NCI-H2171 (cell line): ENCODE data around the gene RHOG.
"Not testable (repeated sequence)": the region's sequence is repeated elsewhere in the genome, so short reads cannot be mapped to it uniquely, and the experiment has no call there.

ENCODE experiments used
- DNase-seq: peaks from one replicate; lab custom pipeline; 2025; lab: John Stamatoyannopoulos, UW

The RHOG gene

GRCh38 chr11:3840870-3841425, at the start of gene RHOG:
Gene RHOG, minus strand, starts transcription at chr11:3840959. Its CDS starts 12,821 bp downstream, at chr11:3828138.
- no peak for DNase-seq

- DNase-seq: no peak
Observed at GRCh38 chr11:3890014-3890413, 49.3 kb upstream of the RHOG start.

- DNase-seq: no peak
Observed at GRCh38 chr11:3888876-3889275, 48.1 kb upstream of the RHOG start.

GRCh38 chr11:3886985-3887384, 46.2 kb upstream of the RHOG start:
- DNase-seq: no peak

- DNase-seq: no peak
Observed at GRCh38 chr11:3885855-3886254, 45.1 kb upstream of the RHOG start.

GRCh38 chr11:3882655-3883054, 41.9 kb upstream of the RHOG start:
- DNase-seq: no peak

GRCh38 chr11:3880724-3881123, 40.0 kb upstream of the RHOG start:
- no peak for DNase-seq

- DNase-seq: no peak
Observed at GRCh38 chr11:3879967-3880542, 39.3 kb upstream of the RHOG start.

- no peak for DNase-seq
Observed at GRCh38 chr11:3879216-3879966, 38.6 kb upstream of the RHOG start.

GRCh38 chr11:3878258-3878584, 37.5 kb upstream of the RHOG start:
- no peak for DNase-seq

GRCh38 chr11:3877364-3878257, 36.9 kb upstream of the RHOG start:
- DNase-seq: no peak

- no peak for DNase-seq
Observed at GRCh38 chr11:3876613-3877012, 35.9 kb upstream of the RHOG start.

GRCh38 chr11:3873712-3874349, 33.1 kb upstream of the RHOG start:
- DNase-seq: no peak

- DNase-seq: no peak
Observed at GRCh38 chr11:3867209-3868091, 26.7 kb upstream of the RHOG start.

GRCh38 chr11:3866836-3867208, 26.1 kb upstream of the RHOG start:
- no peak for DNase-seq

GRCh38 chr11:3866206-3866605, 25.4 kb upstream of the RHOG start:
- no peak for DNase-seq

GRCh38 chr11:3865388-3866193, 24.8 kb upstream of the RHOG start:
- no peak for DNase-seq

GRCh38 chr11:3861683-3862082, 20.9 kb upstream of the RHOG start:
- no peak for DNase-seq

- DNase-seq: not testable (repeated sequence)
Observed at GRCh38 chr11:3860898-3861393, 20.2 kb upstream of the RHOG start.

GRCh38 chr11:3860375-3860774, 19.6 kb upstream of the RHOG start:
- DNase-seq: no peak
